Duodenal mucosa (tissue), 2 donors: ENCODE data around the gene GOLGB1.

Experiments used
- H3K27ac ChIP-seq: one replicate; pipeline ENCODE4 v1.7.0; 2013; ENCODE audit warnings: low read depth, low read length
- H3K27me3 ChIP-seq, 2 donors: one replicate each; pipeline ENCODE4 v1.7.0; 2013; ENCODE audit warnings: low read length in 2 of 2, control low read depth in 1 of 2; ENCODE audit not compliant: insufficient read depth in 2 of 2, control insufficient read depth in 1 of 2
- H3K36me3 ChIP-seq, 2 donors: one replicate each; pipeline ENCODE4 v1.7.0; 2013; ENCODE audit warnings: low read length in 2 of 2, control low read depth in 1 of 2; ENCODE audit not compliant: insufficient read depth in 2 of 2, control insufficient read depth in 1 of 2
- H3K4me1 ChIP-seq, 2 donors: one replicate each; pipeline ENCODE4 v1.7.0; 2013; ENCODE audit warnings: low read length in 2 of 2, control low read depth in 1 of 2; ENCODE audit not compliant: insufficient read depth in 2 of 2, control insufficient read depth in 1 of 2
- H3K4me3 ChIP-seq, 2 donors: one replicate each; pipeline ENCODE4 v1.7.0; 2013; ENCODE audit warnings: low read length in 2 of 2, low read depth in 1 of 2
- H3K9ac ChIP-seq, 2 donors: one replicate each; pipeline ENCODE4 v1.7.0; 2013; ENCODE audit warnings: low read length in 2 of 2, low read depth in 1 of 2
- H3K9me3 ChIP-seq, 2 donors: one replicate each; pipeline ENCODE4 v1.7.0; 2013; ENCODE audit warnings: low read length in 2 of 2, control low read depth in 1 of 2; ENCODE audit not compliant: control insufficient read depth in 1 of 2

The GOLGB1 gene

DNA sequence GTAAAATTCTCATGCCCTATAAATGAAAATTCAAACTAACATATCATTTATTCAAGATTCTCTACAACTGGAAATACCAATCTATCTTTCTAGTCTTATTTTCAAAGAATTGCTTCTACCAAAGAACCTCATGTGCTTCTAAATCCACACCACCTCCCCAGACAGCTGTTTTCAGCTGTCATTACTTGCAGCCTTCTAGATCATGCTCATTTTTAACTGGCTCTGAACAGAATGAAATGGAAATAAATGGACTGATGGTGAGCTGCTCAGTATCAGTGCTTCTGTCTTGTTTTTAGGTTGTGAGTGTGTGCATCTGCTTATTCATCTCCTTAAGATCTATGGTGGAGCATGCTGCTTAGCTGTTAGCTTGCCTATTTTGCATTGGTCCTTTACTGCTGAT is 29.4 kb downstream of the GOLGB1 start:
- H3K9me3 ChIP-seq: no peaks in the 10 kb centered on the region
- H3K36me3 ChIP-seq: peaks cover 46 to 81% of the 10 kb centered on the region in 2 donors
- H3K4me1 ChIP-seq: no peaks in the 10 kb centered on the region
- no peak overlapping the region for H3K9ac ChIP-seq
- no peak overlapping the region for H3K4me3 ChIP-seq
- no peak overlapping the region for H3K27ac ChIP-seq
- no peaks in the 10 kb centered on the region for H3K27me3 ChIP-seq

DNA sequence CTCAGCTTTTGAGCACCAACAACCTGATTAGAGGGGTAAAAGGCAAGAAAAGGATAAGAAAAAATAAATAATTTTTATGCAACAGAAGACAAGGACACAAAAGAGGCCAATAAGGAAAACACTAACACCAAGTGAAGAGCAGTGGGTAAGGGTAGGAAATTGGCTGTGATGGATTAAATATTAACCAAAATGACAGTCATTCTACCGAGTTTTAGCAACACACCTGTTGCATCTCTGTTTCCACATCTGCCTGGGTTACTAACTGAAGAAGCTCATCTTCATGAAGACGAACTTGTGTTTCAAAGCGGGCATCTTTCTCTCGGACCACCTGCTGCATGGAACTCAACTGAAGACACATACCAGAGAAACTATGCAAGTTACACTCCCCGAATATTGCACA is 30.1 kb downstream of the GOLGB1 start:
- Histone ChIP-seq H3K27me3 (no peaks in the 10 kb centered on the region), H3K4me1 (no peaks in the 10 kb centered on the region), H3K27ac (no peak overlapping the region), H3K36me3 (peaks cover 42 to 81% of the 10 kb centered on the region in 2 donors), H3K9ac (no peak overlapping the region), H3K9me3 (no peaks in the 10 kb centered on the region), H3K4me3 (no peak overlapping the region)

- H3K9me3 ChIP-seq: no peaks in the 10 kb centered on the region
- H3K9ac ChIP-seq: no peak overlapping the region
- H3K4me3 ChIP-seq: no peak overlapping the region
- H3K36me3 ChIP-seq: peaks cover 44 to 84% of the 10 kb centered on the region in 2 donors
- no peaks in the 10 kb centered on the region for H3K27me3 ChIP-seq
- no peaks in the 10 kb centered on the region for H3K4me1 ChIP-seq
- H3K27ac ChIP-seq: no peak overlapping the region
Measured at GRCh38 chr3:121718205-121718846, 31.2 kb downstream of the GOLGB1 start.

GRCh38 chr3:121710347-121710746 is 39.2 kb downstream of the GOLGB1 start:
- H3K4me1 ChIP-seq: no peaks in the 10 kb centered on the region
- H3K27ac ChIP-seq: no peak overlapping the region
- no peaks in the 10 kb centered on the region for H3K27me3 ChIP-seq
- H3K9ac ChIP-seq: no peak overlapping the region
- H3K36me3 ChIP-seq: peaks cover 9 to 38% of the 10 kb centered on the region in 2 donors
- H3K9me3 ChIP-seq: no peaks in the 10 kb centered on the region
- no peak overlapping the region for H3K4me3 ChIP-seq

GRCh38 chr3:121707531-121708273 is 41.8 kb downstream of the GOLGB1 start:
- no peak overlapping the region for H3K27ac ChIP-seq
- H3K9ac ChIP-seq: no peak overlapping the region
- H3K9me3 ChIP-seq: no peaks in the 10 kb centered on the region
- no peak overlapping the region for H3K4me3 ChIP-seq
- no peaks in the 10 kb centered on the region for H3K27me3 ChIP-seq
- no peaks in the 10 kb centered on the region for H3K4me1 ChIP-seq
- H3K36me3 ChIP-seq: peaks cover 5 to 24% of the 10 kb centered on the region in 2 donors

DNA sequence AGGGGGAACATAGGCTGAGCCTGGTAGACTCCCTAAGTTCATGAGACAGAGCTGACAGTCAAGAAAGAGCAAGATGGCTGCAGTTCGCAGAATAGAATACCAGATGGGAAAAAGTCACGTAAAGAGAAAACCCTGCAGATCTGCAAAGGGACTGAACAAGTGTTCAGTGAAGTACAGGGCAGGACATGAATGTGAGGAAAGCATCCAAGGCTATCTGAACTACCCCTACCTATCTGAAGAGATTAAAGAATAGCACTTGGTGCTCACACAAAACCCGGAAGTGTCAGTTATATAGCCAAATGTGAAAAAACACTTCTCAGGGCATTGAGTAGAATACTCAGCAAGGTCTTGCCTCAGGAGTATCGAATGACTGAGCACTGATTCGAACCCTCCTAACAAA is 44.0 kb downstream of the GOLGB1 start:
- H3K9me3 ChIP-seq: no peaks in the 10 kb centered on the region
- H3K4me3 ChIP-seq: no peak overlapping the region
- H3K27ac ChIP-seq: no peak overlapping the region
- H3K9ac ChIP-seq: no peak overlapping the region
- H3K36me3 ChIP-seq: peaks cover 5 to 34% of the 10 kb centered on the region in 2 donors
- no peaks in the 10 kb centered on the region for H3K27me3 ChIP-seq
- H3K4me1 ChIP-seq: no peaks in the 10 kb centered on the region

GRCh38 chr3:121703973-121704372 is 45.6 kb downstream of the GOLGB1 start:
- Histone ChIP-seq H3K4me1 (no peaks in the 10 kb centered on the region), H3K27me3 (no peaks in the 10 kb centered on the region), H3K36me3 (peaks cover 5 to 40% of the 10 kb centered on the region in 2 donors), H3K9ac (no peak overlapping the region), H3K9me3 (no peaks in the 10 kb centered on the region), H3K27ac (no peak overlapping the region), H3K4me3 (no peak overlapping the region)

- Histone ChIP-seq H3K36me3 (peaks cover 34 to 43% of the 10 kb centered on the region in 2 donors), H3K4me1 (no peaks in the 10 kb centered on the region), H3K9ac (no peak overlapping the region), H3K27me3 (no peaks in the 10 kb centered on the region), H3K27ac (no peak overlapping the region), H3K4me3 (no peak overlapping the region), H3K9me3 (no peaks in the 10 kb centered on the region)
Measured at GRCh38 chr3:121698901-121699300, 50.6 kb downstream of the GOLGB1 start.

- Histone ChIP-seq H3K27ac (no peak overlapping the region), H3K27me3 (no peaks in the 10 kb centered on the region), H3K9me3 (no peaks in the 10 kb centered on the region), H3K9ac (no peak overlapping the region), H3K36me3 (peaks cover 33 to 46% of the 10 kb centered on the region in 2 donors), H3K4me1 (no peaks in the 10 kb centered on the region), H3K4me3 (no peak overlapping the region)
Measured at GRCh38 chr3:121698476-121698875, 51.1 kb downstream of the GOLGB1 start.

- H3K4me3 ChIP-seq: no peak overlapping the region
- H3K27me3 ChIP-seq: no peaks in the 10 kb centered on the region
- H3K9me3 ChIP-seq: no peaks in the 10 kb centered on the region
- peaks cover 45 to 55% of the 10 kb centered on the region in 2 donors for H3K36me3 ChIP-seq
- no peak overlapping the region for H3K27ac ChIP-seq
- H3K4me1 ChIP-seq: no peaks in the 10 kb centered on the region
- H3K9ac ChIP-seq: no peak overlapping the region
Measured at GRCh38 chr3:121696186-121696585, 53.4 kb downstream of the GOLGB1 start.
